Heart left ventricle (tissue), 13 donors: Measurements from ENCODE around the gene ELOVL7.

Experiments used
- CTCF ChIP-seq, 12 donors: fragments of 200-600 bp; sonication (generic) in 4 of 12; IDR thresholded peaks; one replicate each; pipeline versions ENCODE4 v1.5.0 to v1.8.0; 2018 to 2022; ENCODE audit warnings: antibody characterized with exemption in 12 of 12, mild to moderate bottlenecking in 5 of 12
- POLR2A ChIP-seq, 2 donors: fragments of 450-650 bp; IDR thresholded peaks; one replicate each; pipeline ENCODE4 v1.6.1; 2017; ENCODE audit warnings: antibody characterized with exemption in 2 of 2, mild to moderate bottlenecking in 2 of 2, moderate library complexity in 2 of 2
- donor health status: ischemic (EF 13 %, LVEDD 7.1; RV severe dilation, severe dysfunction).
- donor health status: DM: no; HTN: yes; CAD: no.
- donor health status: DM: no; HTN: no; CAD: no.
- donor health status: ischemic (EF 25% LVEDD 6.9; RV normal size, moderate dysfunction).
- donor health status: ischemic (EF 25% LVEDD 5.7; RV mildly dilated, moderate dysfunction).
- donor health status: ischemic (EF 35%, LVEDD 5.7; RV mildly dilated, moderate dysfunction).
- donor health status: nonischemic (EF 11% LVEDD 7.7; RV severe dilation, severe dysfunction).
- donor health status: DM: yes; HTN: yes; CAD: no.
- donor health status: PGD.
- donor health status: ischemic (EF 29% LVEDD 5.4; RV normal size, mild dysfunction).
- donor health status: nonischemic (EF 23%, LVEDD 6.1; RV moderate dilation, normal function).

- no peak for TF ChIP-seq POLR2A (IDR thresholded peaks at IDR 0.05)
- no peak for TF ChIP-seq CTCF (IDR thresholded peaks at IDR 0.05)
Observed at GRCh38 chr5:60802986-60803385, 41.1 kb downstream of the ELOVL7 start.
